Measurements from ENCODE around the gene CASZ1. TPM values are rescaled to one million over a fixed set of nuclear protein-coding genes. Genes with fewer than 3 reads are reported as not detected.

Gene CASZ1
- total RNA-seq, 2 donors from 2014 or later: 1.6 to 1.8 TPM

DNA sequence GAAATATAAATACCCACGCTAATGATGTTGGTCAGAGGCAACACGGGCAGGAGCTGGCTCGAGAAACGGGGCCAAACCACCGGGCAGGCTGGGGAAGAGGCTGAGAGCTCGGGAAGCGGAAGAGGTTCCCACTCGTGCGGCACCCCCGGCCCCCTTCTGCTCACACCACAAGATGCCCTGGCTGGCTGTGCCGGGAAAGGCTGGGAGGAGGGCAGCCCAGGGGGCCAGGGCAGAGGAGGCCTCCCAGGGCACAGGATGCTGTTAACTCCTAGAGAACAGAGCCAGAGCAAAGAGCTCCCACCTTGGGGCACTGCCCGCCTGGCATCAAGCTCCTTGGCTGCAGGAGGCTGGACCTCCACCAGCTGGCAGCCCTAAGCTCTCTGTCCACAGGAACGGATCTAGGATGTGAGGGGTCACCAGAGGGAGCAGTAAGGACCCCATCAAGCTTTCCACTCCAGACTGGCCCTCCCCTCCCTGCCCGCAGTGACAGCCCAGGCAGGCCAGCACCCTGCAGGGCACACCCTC is 44.8 kb downstream of the CASZ1 start:
- H3K9me3 Mint-ChIP-seq: no peaks in the 10 kb centered on the region
- H3K36me3 Mint-ChIP-seq: no peaks in the 10 kb centered on the region
- ATAC-seq: no peak

DNA sequence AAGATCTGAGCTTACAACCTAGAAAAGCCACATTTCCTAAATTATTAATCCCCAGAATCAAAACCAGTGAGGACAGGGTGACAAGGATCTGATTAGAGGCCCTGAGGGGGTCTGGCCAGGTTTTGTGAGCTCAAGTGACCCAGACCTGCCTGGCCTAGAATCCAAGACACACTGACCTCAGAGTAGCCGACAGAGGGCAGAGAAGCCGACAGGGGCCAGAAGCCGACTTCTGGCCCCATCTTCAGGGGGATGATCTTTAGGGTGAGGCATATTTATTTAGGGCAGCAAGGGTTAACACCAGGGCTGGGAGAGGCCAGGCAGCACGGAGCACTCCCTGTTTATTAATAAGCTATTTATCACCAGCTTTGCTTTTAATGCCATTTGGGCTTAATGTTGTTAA is 45.3 kb downstream of the CASZ1 start:
- Mint-ChIP-seq H3K36me3 (no peaks in the 10 kb centered on the region), H3K9me3 (no peaks in the 10 kb centered on the region), H3K27ac (no peak overlapping the region)
- ATAC-seq: no peak
- no peak for DNase-seq (ENCODE audit: low spot score in 2 of 2)

More for the DNA sequence above, 44.8 kb downstream of the CASZ1 start:
- no peak overlapping the region for H3K27ac Mint-ChIP-seq
- DNase-seq (ENCODE audit: low spot score in 2 of 2): no peak

- no peak for ATAC-seq
- H3K27ac Mint-ChIP-seq: no peak overlapping the region
- no peaks in the 10 kb centered on the region for H3K36me3 Mint-ChIP-seq
- no peak for DNase-seq (ENCODE audit: low spot score in 2 of 2)
- no peaks in the 10 kb centered on the region for H3K9me3 Mint-ChIP-seq
These were observed 50.5 kb downstream of the CASZ1 start for GRCh38 chr1:10745886-10746455.

DNA sequence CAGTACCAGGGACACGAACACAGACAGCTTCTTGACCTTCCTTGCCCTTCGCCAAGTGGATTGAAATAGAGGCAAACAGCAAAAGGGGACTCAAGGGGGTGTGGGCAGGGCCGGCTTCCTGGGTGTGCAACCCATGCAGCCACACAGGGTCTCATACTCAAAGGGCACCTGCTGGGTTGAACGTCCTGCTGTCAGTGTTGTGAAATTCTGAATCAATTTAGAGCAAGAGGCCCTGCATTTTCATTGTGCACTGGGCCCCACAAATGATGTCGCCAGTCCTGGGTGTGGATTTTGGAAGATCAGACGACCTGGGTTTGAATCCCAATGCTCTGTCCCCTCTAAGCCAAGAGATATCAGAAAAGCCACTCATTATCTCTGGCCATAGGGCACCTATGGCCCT is 51.1 kb downstream of the CASZ1 start:
- Mint-ChIP-seq H3K27ac (peak overlapping the region in 1 of 2 donors; percentile 77), H3K36me3 (no peaks in the 10 kb centered on the region), H3K9me3 (no peaks in the 10 kb centered on the region)
- DNase-seq (ENCODE audit: low spot score in 2 of 2) (no peak), ATAC-seq (no peak)

GRCh38 chr1:10744654-10745238 is 51.7 kb downstream of the CASZ1 start:
- Mint-ChIP-seq H3K27ac (peak overlapping the region in 1 of 2 donors; percentile 77), H3K9me3 (no peaks in the 10 kb centered on the region), H3K36me3 (no peaks in the 10 kb centered on the region)
- DNase-seq (ENCODE audit: low spot score in 2 of 2) (no peak), ATAC-seq (no peak)

- no peak overlapping the region for H3K27ac Mint-ChIP-seq
- DNase-seq (ENCODE audit: low spot score in 2 of 2) (no peak), ATAC-seq (no peak)
- no peaks in the 10 kb centered on the region for H3K9me3 Mint-ChIP-seq
- no peaks in the 10 kb centered on the region for H3K36me3 Mint-ChIP-seq
These were observed 52.4 kb downstream of the CASZ1 start for GRCh38 chr1:10744029-10744428.

DNA sequence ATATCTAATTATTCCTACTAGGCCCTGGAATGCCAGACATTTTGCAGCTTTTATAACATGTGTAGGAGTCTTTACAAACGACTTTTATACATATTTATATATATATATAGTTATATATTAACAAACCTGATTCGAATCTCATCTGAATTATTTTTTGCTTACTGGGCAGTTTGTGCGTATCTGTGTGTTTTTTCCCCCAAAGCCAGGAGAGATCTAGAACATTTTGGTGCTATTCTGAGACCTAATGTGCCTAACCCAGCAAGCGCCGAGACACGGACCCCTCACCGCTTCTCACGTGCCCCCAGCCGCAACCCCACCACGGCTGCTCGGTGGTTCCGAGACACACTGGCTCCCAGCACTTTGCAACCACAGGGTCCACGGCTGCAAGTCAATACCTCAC is 54.8 kb downstream of the CASZ1 start:
- ATAC-seq (no peak), DNase-seq (ENCODE audit: low spot score in 2 of 2) (no peak)
- H3K9me3 Mint-ChIP-seq: no peaks in the 10 kb centered on the region
- no peak overlapping the region for H3K27ac Mint-ChIP-seq
- H3K36me3 Mint-ChIP-seq: no peaks in the 10 kb centered on the region

DNA sequence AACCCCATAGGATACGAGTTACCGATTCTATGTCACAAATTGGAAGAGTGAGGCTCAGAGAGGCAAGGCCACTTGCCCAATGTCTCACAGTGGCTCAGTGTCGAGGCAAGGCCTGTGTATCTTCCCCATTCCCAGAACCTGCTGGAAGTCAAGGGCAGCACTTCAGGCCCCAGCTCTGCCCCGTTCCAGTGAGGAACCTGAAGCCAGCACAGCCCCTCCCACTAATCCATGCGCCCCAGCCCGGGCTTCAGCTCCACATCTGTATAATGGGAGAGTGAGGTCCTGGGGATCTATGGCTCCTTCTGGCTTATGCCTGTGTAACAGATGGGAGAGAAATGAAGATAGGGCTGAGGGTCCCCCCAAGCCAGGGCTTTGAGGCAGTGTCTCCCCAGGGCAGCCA is 56.3 kb downstream of the CASZ1 start:
- DNase-seq (ENCODE audit: low spot score in 2 of 2) (no peak), ATAC-seq (no peak)
- H3K9me3 Mint-ChIP-seq: no peaks in the 10 kb centered on the region
- no peak overlapping the region for H3K27ac Mint-ChIP-seq
- H3K36me3 Mint-ChIP-seq: no peaks in the 10 kb centered on the region

- Mint-ChIP-seq H3K9me3 (no peaks in the 10 kb centered on the region), H3K27ac (no peak overlapping the region), H3K36me3 (no peaks in the 10 kb centered on the region)
- ATAC-seq (no peak), DNase-seq (ENCODE audit: low spot score in 2 of 2) (no peak)
These were observed 56.9 kb downstream of the CASZ1 start for GRCh38 chr1:10739589-10739988.

GRCh38 chr1:10738061-10739058 is 58.1 kb downstream of the CASZ1 start:
- DNase-seq (ENCODE audit: low spot score in 2 of 2) (no peak), ATAC-seq (no peak)
- Mint-ChIP-seq H3K36me3 (no peaks in the 10 kb centered on the region), H3K9me3 (no peaks in the 10 kb centered on the region), H3K27ac (no peak overlapping the region)

GRCh38 chr1:10737651-10738050 is 58.8 kb downstream of the CASZ1 start:
- no peaks in the 10 kb centered on the region for H3K9me3 Mint-ChIP-seq
- no peaks in the 10 kb centered on the region for H3K36me3 Mint-ChIP-seq
- no peak overlapping the region for H3K27ac Mint-ChIP-seq
- ATAC-seq (no peak), DNase-seq (ENCODE audit: low spot score in 2 of 2) (no peak)

DNA sequence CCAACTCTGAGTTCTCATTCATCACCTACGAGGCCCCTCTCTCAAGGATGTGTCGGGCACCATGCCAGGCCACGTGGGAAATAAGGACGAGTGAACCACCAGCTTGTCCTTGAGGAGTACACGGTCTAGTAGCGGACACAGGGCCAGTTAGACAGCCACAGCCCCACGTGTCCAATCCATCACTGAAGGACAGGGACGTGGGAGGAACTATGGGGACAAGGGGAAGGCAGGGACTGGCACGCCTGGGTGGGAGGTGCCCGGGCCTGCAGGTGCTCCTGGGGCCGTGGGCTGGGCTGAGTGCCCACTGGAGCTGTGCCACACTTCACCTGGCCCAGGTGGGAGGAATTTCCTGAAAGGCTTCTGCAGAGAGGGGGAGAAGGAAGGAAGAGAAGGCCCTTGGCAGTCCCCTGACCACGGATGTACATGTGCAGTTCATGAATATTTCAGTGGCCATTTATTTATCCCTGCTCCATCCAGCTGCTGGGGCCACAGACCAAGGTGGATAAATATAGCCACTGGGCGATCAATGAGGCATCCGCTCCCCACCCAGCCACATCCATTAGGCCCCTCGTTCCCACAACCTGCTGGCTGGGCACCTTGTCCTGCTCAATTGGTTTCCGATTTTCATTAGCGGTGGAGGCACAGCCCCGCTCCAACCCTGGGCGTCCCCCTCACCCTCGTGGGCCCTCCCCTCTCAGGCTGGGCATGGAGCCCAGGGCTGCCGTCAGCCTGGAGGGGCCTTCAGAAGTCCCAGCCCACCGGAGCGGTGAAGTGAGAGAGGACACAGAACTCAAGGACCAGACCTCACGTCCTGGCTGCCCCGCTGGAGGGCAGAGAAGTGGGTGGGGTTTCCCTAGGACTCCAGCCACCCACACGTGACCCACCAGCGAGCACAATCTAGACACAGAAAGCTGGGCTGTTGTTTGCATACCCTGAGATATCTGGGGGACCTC is 59.5 kb downstream of the CASZ1 start:
- H3K27ac Mint-ChIP-seq: no peak overlapping the region
- ATAC-seq: no peak
- no peaks in the 10 kb centered on the region for H3K9me3 Mint-ChIP-seq
- DNase-seq (ENCODE audit: low spot score in 2 of 2): no peak
- H3K36me3 Mint-ChIP-seq: no peaks in the 10 kb centered on the region

DNA sequence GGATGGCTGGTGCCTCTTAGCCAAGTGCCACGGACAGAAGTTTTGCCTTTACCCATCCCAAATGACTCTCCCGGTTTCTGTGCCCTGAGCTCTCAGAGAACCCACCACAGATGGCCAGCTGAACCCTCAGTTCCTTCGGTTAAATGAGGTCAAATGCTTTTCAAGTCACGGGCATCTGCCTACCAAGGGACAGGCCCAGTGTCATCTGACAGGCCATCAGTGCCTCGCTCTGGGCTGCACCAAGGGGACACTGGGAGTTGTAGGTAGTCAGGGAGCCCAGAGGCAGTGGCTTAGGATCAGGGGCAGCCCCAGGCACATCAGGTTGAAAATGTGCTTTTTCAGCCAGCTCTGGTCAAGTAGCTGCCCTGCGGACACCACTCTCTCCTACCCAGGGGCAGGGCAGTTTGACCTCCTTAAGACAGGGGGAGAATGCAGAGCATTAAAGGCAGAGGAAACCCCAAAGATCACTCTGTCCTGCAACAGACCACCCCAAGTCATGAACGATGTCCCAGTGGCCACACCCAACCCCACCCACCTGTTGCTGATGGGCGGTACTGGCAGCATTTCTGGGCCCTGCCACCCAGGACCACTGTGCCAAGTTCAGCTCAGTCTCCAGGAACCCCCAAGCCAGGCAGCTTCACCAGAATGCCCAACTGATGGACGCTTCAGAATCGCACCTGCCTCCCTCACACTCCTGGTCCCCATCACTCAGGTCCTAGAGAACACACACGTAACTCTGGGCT is 60.7 kb downstream of the CASZ1 start:
- Mint-ChIP-seq H3K27ac (no peak overlapping the region), H3K36me3 (no peaks in the 10 kb centered on the region), H3K9me3 (no peaks in the 10 kb centered on the region)
- DNase-seq (ENCODE audit: low spot score in 2 of 2): no peak
- ATAC-seq: no peak

- H3K27ac Mint-ChIP-seq: no peak overlapping the region
- DNase-seq (ENCODE audit: low spot score in 2 of 2) (no peak), ATAC-seq (no peak)
- no peaks in the 10 kb centered on the region for H3K36me3 Mint-ChIP-seq
- H3K9me3 Mint-ChIP-seq: no peaks in the 10 kb centered on the region
These were observed 61.4 kb downstream of the CASZ1 start for GRCh38 chr1:10734962-10735544.

GRCh38 chr1:10734375-10734774 is 62.1 kb downstream of the CASZ1 start:
- Mint-ChIP-seq H3K9me3 (no peaks in the 10 kb centered on the region), H3K27ac (no peak overlapping the region), H3K36me3 (no peaks in the 10 kb centered on the region)
- no peak for DNase-seq (ENCODE audit: low spot score in 2 of 2)
- no peak for ATAC-seq
